HepG2 (cell line): ENCODE measurements around the gene SKIDA1. TPM values are rescaled to one million over a fixed set of nuclear protein-coding genes. Genes with fewer than 3 reads are reported as not detected.
A peak's percentile ranks its signal among the peaks of the same experiment; 100 is the strongest.

Experiments
- CCDC6 ChIP-seq: sonication (generic); formaldehyde crosslinking; IDR thresholded peaks from 2 replicates; pipeline ENCODE4 v1.8.1; 2022; ENCODE audit warnings: mild to moderate bottlenecking, missing genetic modification reagents, moderate library complexity
- CEBPB ChIP-seq: IDR thresholded peaks from 2 replicates; pipeline ENCODE4 v1.6.1; 2011; ENCODE audit warnings: low read depth, low read length, improper control_type of control experiment, borderline replicate concordance
- HNRNPL ChIP-seq: fragments of 200-400 bp; formaldehyde crosslinking; IDR thresholded peaks from 2 replicates; pipeline ENCODE4 v1.6.1; 2017; ENCODE audit warnings: mild to moderate bottlenecking, low read depth, low read length
- MIER2 ChIP-seq: IDR thresholded peaks from 2 replicates; pipeline ENCODE4 v1.6.1; 2016; ENCODE audit warnings: missing biosample characterization, missing genetic modification reagents
- MTF1 ChIP-seq: sonication (generic); formaldehyde crosslinking; IDR thresholded peaks from 2 replicates; pipeline ENCODE4 v1.5.0; 2020; ENCODE audit warnings: missing genetic modification reagents
- NFE2L2 ChIP-seq: fragments of 150-350 bp; IDR thresholded peaks from 2 replicates; pipeline ENCODE4 v1.6.1; 2014; ENCODE audit warnings: low read length
- PHF20 ChIP-seq: sonication (generic); formaldehyde crosslinking; IDR thresholded peaks from 2 replicates; pipeline ENCODE4 v1.5.0; 2020; ENCODE audit warnings: mild to moderate bottlenecking, missing genetic modification reagents
- SP1 ChIP-seq, 2 experiments: fragments of 450-650 bp in 1 of 2; sonication (generic) in 1 of 2; formaldehyde crosslinking in 1 of 2; IDR thresholded peaks; 2 replicates each; pipeline versions ENCODE4 v1.4.0 to v1.6.1; 2016 to 2020; ENCODE audit warnings: missing genetic modification reagents in 1 of 2
- TAF15 ChIP-seq: fragments of 200-400 bp; formaldehyde crosslinking; IDR thresholded peaks from one replicate; pipeline ENCODE4 v1.6.1; 2018; ENCODE audit warnings: mild to moderate bottlenecking, low read depth, low read length; ENCODE audit not compliant: poor library complexity, severe bottlenecking
- ZFAT ChIP-seq: sonication (generic); formaldehyde crosslinking; conservative IDR thresholded peaks from 2 replicates; pipeline ENCODE4 v1.8.1; 2023; ENCODE audit warnings: missing genetic modification reagents, inconsistent platforms
- polyA plus RNA-seq, 8 experiments: library from polyadenylated mRNA; depleted of rRNA in 3 of 8; stranded (reverse) in 7 of 8; unstranded in 1 of 8; fragments of >200 nt; fragmentation: Illumina TruSeq in 4 of 8; extraction: Trizol in 4 of 8; gene quantifications; 2 replicates each; pipeline versions ENCODE4 v1.2.1 to v1.2.3, GENCODE V29; 2011 to 2016; ENCODE audit warnings: low read depth in 4 of 8, missing spikeins in 1 of 8, mixed read lengths in 1 of 8; ENCODE audit not compliant: insufficient read depth in 1 of 8
- total RNA-seq, 5 experiments: library from RNA; depleted of rRNA; stranded (reverse); fragments of >200 nt; fragmentation: Illumina TruSeq; extraction: Trizol; gene quantifications; 2 replicates each; pipeline ENCODE4 v1.2.3, GENCODE V29; 2016; ENCODE audit warnings: low read depth in 1 of 5
- TF ChIP-seq, protein P1 (sequence below), 2 experiments: sonication (generic) in 1 of 2; formaldehyde crosslinking in 1 of 2; IDR thresholded peaks; 2 replicates each; pipeline versions ENCODE4 v1.4.0 to v1.6.1; 2018 to 2020; ENCODE audit warnings: missing genetic modification reagents in 2 of 2, borderline replicate concordance in 1 of 2, low read depth in 1 of 2, mild to moderate bottlenecking in 1 of 2, missing biosample characterization in 1 of 2
- TF ChIP-seq, protein P2 (sequence below): IDR thresholded peaks from 2 replicates; pipeline ENCODE4 v1.6.1; 2016; ENCODE audit warnings: missing compliant biosample characterization, missing genetic modification reagents, borderline replicate concordance
- TF ChIP-seq, protein P3 (sequence below): sonication (generic); formaldehyde crosslinking; IDR thresholded peaks from 2 replicates; pipeline ENCODE4 v1.4.0; 2020; ENCODE audit warnings: missing genetic modification reagents
- TF ChIP-seq, protein P4 (sequence below): sonication (generic); formaldehyde crosslinking; IDR thresholded peaks from 2 replicates; pipeline ENCODE4 v1.5.1; 2020; ENCODE audit warnings: mild to moderate bottlenecking, missing genetic modification reagents, borderline replicate concordance
- TF ChIP-seq, protein P5 (sequence below): sonication (generic); formaldehyde crosslinking; IDR thresholded peaks from 2 replicates; pipeline ENCODE4 v1.5.0; 2020; ENCODE audit warnings: missing genetic modification reagents
- TF ChIP-seq, protein P6 (sequence below): sonication (generic); formaldehyde crosslinking; conservative IDR thresholded peaks from 2 replicates; pipeline ENCODE4 v1.4.0; 2020; ENCODE audit warnings: mild to moderate bottlenecking, missing genetic modification reagents, moderate library complexity

SKIDA1 gene
- total and polyA plus RNA-seq, 2 of the 13 experiments (the other 11 are each of a cell fraction or from before 2014, with no cell fraction given) = 0.73 to 1.5 TPM

DNA sequence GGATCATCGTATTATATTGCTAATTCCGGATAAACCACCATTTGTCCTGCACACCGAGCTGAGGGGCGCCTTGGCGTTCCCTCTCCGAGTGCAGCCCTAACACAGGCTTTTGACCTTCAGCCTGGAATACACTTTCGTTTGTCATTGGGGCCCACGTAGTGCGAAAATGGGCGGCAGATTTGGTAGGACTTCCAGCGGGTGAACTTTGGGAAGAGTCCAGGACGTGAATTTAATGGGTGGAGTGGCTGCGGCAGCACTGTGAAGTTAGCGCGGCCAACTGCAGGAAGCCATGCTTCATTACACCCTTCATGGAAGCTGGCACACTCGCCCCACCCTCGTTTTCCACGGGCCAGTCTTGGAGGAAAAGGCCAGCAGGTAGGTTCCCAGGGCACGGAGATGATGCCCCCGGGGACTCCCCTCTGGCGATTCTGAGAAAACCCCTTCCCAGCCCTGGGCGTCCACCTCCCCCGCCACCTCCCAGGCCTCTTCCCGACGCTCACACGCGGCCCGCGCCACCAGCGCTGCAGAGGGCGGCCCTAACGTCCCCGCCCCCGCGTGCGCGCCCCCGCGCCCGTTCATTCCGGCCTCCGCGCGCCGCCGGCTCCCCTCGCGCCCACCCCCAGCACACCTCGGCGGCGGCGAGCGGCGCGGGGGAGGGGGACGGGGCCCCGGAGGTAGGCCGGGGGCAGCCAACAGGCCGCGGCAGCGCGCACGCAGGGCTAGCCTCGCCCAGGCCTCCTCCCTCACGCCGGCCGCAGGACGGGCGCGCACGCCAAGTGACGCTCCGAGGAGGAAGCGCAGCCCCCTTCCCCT is 8.2 kb upstream of the SKIDA1 start, which contains the start of gene MLLT10 (continued):
- TF ChIP-seq, protein P1, sequence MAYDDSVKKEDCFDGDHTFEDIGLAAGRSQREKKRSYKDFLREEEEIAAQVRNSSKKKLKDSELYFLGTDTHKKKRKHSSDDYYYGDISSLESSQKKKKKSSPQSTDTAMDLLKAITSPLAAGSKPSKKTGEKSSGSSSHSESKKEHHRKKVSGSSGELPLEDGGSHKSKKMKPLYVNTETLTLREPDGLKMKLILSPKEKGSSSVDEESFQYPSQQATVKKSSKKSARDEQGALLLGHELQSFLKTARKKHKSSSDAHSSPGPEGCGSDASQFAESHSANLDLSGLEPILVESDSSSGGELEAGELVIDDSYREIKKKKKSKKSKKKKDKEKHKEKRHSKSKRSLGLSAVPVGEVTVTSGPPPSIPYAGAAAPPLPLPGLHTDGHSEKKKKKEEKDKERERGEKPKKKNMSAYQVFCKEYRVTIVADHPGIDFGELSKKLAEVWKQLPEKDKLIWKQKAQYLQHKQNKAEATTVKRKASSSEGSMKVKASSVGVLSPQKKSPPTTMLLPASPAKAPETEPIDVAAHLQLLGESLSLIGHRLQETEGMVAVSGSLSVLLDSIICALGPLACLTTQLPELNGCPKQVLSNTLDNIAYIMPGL (CRISPR knock-in tag; IDR thresholded peaks at IDR 0.05; ENCODE audit: borderline replicate concordance in 1 of 2, low read depth in 1 of 2) = peak; percentile 40 to 74
- no peak for TF ChIP-seq TAF15
- no peak for TF ChIP-seq CEBPB
- TF ChIP-seq, protein P2, sequence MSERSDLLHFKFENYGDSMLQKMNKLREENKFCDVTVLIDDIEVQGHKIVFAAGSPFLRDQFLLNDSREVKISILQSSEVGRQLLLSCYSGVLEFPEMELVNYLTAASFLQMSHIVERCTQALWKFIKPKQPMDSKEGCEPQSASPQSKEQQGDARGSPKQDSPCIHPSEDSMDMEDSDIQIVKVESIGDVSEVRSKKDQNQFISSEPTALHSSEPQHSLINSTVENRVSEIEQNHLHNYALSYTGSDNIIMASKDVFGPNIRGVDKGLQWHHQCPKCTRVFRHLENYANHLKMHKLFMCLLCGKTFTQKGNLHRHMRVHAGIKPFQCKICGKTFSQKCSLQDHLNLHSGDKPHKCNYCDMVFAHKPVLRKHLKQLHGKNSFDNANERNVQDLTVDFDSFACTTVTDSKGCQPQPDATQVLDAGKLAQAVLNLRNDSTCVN = peak; percentile 34
- TF ChIP-seq, protein P3, sequence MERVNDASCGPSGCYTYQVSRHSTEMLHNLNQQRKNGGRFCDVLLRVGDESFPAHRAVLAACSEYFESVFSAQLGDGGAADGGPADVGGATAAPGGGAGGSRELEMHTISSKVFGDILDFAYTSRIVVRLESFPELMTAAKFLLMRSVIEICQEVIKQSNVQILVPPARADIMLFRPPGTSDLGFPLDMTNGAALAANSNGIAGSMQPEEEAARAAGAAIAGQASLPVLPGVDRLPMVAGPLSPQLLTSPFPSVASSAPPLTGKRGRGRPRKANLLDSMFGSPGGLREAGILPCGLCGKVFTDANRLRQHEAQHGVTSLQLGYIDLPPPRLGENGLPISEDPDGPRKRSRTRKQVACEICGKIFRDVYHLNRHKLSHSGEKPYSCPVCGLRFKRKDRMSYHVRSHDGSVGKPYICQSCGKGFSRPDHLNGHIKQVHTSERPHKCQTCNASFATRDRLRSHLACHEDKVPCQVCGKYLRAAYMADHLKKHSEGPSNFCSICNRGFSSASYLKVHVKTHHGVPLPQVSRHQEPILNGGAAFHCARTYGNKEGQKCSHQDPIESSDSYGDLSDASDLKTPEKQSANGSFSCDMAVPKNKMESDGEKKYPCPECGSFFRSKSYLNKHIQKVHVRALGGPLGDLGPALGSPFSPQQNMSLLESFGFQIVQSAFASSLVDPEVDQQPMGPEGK (CRISPR knock-in tag) = peak; percentile 93
- TF ChIP-seq PHF20 (CRISPR knock-in tag) = peak; percentile 33; the same call in 1 of the 2 replicates
- TF ChIP-seq HNRNPL = peak; percentile 91
- TF ChIP-seq ZFAT (CRISPR knock-in tag) = 0 out of 2 replicates have a peak, but pooled peaks have one; percentile 46
- TF ChIP-seq, protein P4, sequence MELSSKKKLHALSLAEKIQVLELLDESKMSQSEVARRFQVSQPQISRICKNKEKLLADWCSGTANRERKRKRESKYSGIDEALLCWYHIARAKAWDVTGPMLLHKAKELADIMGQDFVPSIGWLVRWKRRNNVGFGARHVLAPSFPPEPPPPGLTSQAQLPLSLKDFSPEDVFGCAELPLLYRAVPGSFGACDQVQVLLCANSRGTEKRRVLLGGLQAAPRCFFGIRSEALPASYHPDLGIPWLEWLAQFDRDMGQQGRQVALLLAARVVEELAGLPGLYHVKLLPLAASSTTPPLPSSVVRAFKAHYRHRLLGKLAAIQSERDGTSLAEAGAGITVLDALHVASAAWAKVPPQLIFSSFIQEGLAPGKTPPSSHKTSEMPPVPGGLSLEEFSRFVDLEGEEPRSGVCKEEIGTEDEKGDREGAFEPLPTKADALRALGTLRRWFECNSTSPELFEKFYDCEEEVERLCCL (CRISPR knock-in tag) = no peak
- no peak for TF ChIP-seq SP1 (IDR thresholded peaks at IDR 0.05)
- peak; percentile 52 for TF ChIP-seq SP1 (CRISPR knock-in tag; IDR thresholded peaks at IDR 0.05)
- peak; percentile 79 for TF ChIP-seq CCDC6
- TF ChIP-seq, protein P5, sequence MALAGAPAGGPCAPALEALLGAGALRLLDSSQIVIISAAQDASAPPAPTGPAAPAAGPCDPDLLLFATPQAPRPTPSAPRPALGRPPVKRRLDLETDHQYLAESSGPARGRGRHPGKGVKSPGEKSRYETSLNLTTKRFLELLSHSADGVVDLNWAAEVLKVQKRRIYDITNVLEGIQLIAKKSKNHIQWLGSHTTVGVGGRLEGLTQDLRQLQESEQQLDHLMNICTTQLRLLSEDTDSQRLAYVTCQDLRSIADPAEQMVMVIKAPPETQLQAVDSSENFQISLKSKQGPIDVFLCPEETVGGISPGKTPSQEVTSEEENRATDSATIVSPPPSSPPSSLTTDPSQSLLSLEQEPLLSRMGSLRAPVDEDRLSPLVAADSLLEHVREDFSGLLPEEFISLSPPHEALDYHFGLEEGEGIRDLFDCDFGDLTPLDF (CRISPR knock-in tag) = peak; percentile 87; the same call in 1 of the 2 replicates
- TF ChIP-seq NFE2L2 = no peak
- TF ChIP-seq MTF1 (CRISPR knock-in tag) = no peak
- TF ChIP-seq, protein P6, sequence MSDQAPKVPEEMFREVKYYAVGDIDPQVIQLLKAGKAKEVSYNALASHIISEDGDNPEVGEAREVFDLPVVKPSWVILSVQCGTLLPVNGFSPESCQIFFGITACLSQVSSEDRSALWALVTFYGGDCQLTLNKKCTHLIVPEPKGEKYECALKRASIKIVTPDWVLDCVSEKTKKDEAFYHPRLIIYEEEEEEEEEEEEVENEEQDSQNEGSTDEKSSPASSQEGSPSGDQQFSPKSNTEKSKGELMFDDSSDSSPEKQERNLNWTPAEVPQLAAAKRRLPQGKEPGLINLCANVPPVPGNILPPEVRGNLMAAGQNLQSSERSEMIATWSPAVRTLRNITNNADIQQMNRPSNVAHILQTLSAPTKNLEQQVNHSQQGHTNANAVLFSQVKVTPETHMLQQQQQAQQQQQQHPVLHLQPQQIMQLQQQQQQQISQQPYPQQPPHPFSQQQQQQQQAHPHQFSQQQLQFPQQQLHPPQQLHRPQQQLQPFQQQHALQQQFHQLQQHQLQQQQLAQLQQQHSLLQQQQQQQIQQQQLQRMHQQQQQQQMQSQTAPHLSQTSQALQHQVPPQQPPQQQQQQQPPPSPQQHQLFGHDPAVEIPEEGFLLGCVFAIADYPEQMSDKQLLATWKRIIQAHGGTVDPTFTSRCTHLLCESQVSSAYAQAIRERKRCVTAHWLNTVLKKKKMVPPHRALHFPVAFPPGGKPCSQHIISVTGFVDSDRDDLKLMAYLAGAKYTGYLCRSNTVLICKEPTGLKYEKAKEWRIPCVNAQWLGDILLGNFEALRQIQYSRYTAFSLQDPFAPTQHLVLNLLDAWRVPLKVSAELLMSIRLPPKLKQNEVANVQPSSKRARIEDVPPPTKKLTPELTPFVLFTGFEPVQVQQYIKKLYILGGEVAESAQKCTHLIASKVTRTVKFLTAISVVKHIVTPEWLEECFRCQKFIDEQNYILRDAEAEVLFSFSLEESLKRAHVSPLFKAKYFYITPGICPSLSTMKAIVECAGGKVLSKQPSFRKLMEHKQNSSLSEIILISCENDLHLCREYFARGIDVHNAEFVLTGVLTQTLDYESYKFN (CRISPR knock-in tag) = peak; percentile 80
- peak; percentile 35; the same call in 1 of the 2 replicates for TF ChIP-seq MIER2 (CRISPR knock-in tag)
